Effector memory CD8-positive, alpha-beta T cell (primary cell): ENCODE data around the gene SELENOH.

Source experiments
- ATAC-seq: fragments of 150-1000 bp; cut with Tn5 transposase; replicated peaks from 2 replicates; pipeline ENCODE4 v1.10.0; 2021; ENCODE audit warnings: mild to moderate bottlenecking, moderate library complexity
- DNase-seq, 3 experiments: peaks; one replicate each; pipeline ENCODE4 v3.0.0; 2021
- H3K27ac Mint-ChIP-seq, 2 donors: one replicate each; pipeline ENCODE4 v1.8.0; 2022; ENCODE audit warnings: mild to moderate bottlenecking in 2 of 2, mixed read lengths in 2 of 2, moderate library complexity in 2 of 2
- H3K27me3 Mint-ChIP-seq, 2 donors: one replicate each; pipeline ENCODE4 v1.8.0; 2022; ENCODE audit warnings: mixed read lengths in 2 of 2
- H3K36me3 Mint-ChIP-seq: one replicate; pipeline ENCODE4 v1.8.0; 2022; ENCODE audit warnings: mild to moderate bottlenecking, moderate library complexity, mixed read lengths; ENCODE audit not compliant: insufficient read depth
- H3K4me1 Mint-ChIP-seq, 2 donors: one replicate each; pipeline ENCODE4 v1.8.0; 2022; ENCODE audit warnings: low read depth in 2 of 2, mixed read lengths in 2 of 2
- H3K4me3 Mint-ChIP-seq, 2 donors: one replicate each; pipeline ENCODE4 v1.8.0; 2022; ENCODE audit warnings: mild to moderate bottlenecking in 2 of 2, mixed read lengths in 2 of 2, moderate library complexity in 2 of 2
- H3K9me3 Mint-ChIP-seq, 2 donors: one replicate each; pipeline ENCODE4 v1.8.0; 2022; ENCODE audit warnings: mixed read lengths in 2 of 2

The SELENOH gene

GRCh38 chr11:57761301-57762234 lies 20.3 kb downstream of the SELENOH start, which contains the start of gene CTNND1:
Gene CTNND1, plus strand, starts transcription at chr11:57761802. Its CDS starts 29,677 bp downstream, at chr11:57791479.
- Mint-ChIP-seq H3K27me3 (no peaks in the 10 kb centered on the region), H3K36me3 (no peaks in the 10 kb centered on the region), H3K4me1 (no peaks in the 10 kb centered on the region), H3K9me3 (no peaks in the 10 kb centered on the region), H3K27ac (no peak within 1 kb of the TSS), H3K4me3 (peak within 1 kb of the TSS in 1 of 2 donors; percentile 3)
- no peak for ATAC-seq
- no peak for DNase-seq

- Mint-ChIP-seq H3K4me1 (no peaks in the 10 kb centered on the region), H3K36me3 (no peaks in the 10 kb centered on the region), H3K27ac (no peak overlapping the region), H3K4me3 (no peak overlapping the region), H3K27me3 (no peaks in the 10 kb centered on the region), H3K9me3 (no peaks in the 10 kb centered on the region)
- DNase-seq (no peak), ATAC-seq (no peak)
These were observed 21.1 kb downstream of the SELENOH start for GRCh38 chr11:57762235-57762861.

- Mint-ChIP-seq H3K27me3 (no peaks in the 10 kb centered on the region), H3K36me3 (no peaks in the 10 kb centered on the region), H3K4me3 (no peak overlapping the region), H3K9me3 (no peaks in the 10 kb centered on the region), H3K27ac (no peak overlapping the region), H3K4me1 (no peaks in the 10 kb centered on the region)
- DNase-seq (no peak), ATAC-seq (no peak)
These were observed 22.3 kb downstream of the SELENOH start for GRCh38 chr11:57763568-57763967.

GRCh38 chr11:57764021-57764420 lies 22.7 kb downstream of the SELENOH start:
- Mint-ChIP-seq H3K4me3 (no peak overlapping the region), H3K36me3 (no peaks in the 10 kb centered on the region), H3K9me3 (no peaks in the 10 kb centered on the region), H3K27me3 (no peaks in the 10 kb centered on the region), H3K27ac (no peak overlapping the region), H3K4me1 (no peaks in the 10 kb centered on the region)
- no peak for ATAC-seq
- DNase-seq = no peak

- Mint-ChIP-seq H3K36me3 (no peaks in the 10 kb centered on the region), H3K27ac (no peak overlapping the region), H3K4me1 (no peaks in the 10 kb centered on the region), H3K9me3 (no peaks in the 10 kb centered on the region), H3K4me3 (no peak overlapping the region), H3K27me3 (no peaks in the 10 kb centered on the region)
- ATAC-seq (no peak), DNase-seq (no peak)
These were observed 23.3 kb downstream of the SELENOH start for GRCh38 chr11:57764566-57764965.

- ATAC-seq = no peak
- H3K27ac Mint-ChIP-seq = no peak overlapping the region
- no peaks in the 10 kb centered on the region for H3K9me3 Mint-ChIP-seq
These were observed 23.7 kb downstream of the SELENOH start for GRCh38 chr11:57764972-57765371.

GRCh38 chr11:57770793-57771192 lies 29.5 kb downstream of the SELENOH start:
- ATAC-seq (no peak), DNase-seq (no peak)
- Mint-ChIP-seq H3K27ac (no peak overlapping the region), H3K27me3 (no peaks in the 10 kb centered on the region), H3K4me1 (peaks cover 0 to 7% of the 10 kb centered on the region in 2 donors), H3K9me3 (no peaks in the 10 kb centered on the region), H3K36me3 (no peaks in the 10 kb centered on the region), H3K4me3 (no peak overlapping the region)

More at GRCh38 chr11:57764972-57765371, 23.7 kb downstream of the SELENOH start:
- no peaks in the 10 kb centered on the region for H3K4me1 Mint-ChIP-seq
- no peak overlapping the region for H3K4me3 Mint-ChIP-seq
- H3K36me3 Mint-ChIP-seq = no peaks in the 10 kb centered on the region
- no peak for DNase-seq
- H3K27me3 Mint-ChIP-seq = no peaks in the 10 kb centered on the region

- Mint-ChIP-seq H3K27ac (no peak overlapping the region), H3K9me3 (no peaks in the 10 kb centered on the region), H3K4me1 (peaks cover 0 to 7% of the 10 kb centered on the region in 2 donors), H3K4me3 (no peak overlapping the region), H3K36me3 (no peaks in the 10 kb centered on the region), H3K27me3 (no peaks in the 10 kb centered on the region)
- ATAC-seq = no peak
- no peak for DNase-seq
These were observed 30.1 kb downstream of the SELENOH start for GRCh38 chr11:57771365-57771764.

- ATAC-seq (no peak), DNase-seq (no peak)
- Mint-ChIP-seq H3K9me3 (no peaks in the 10 kb centered on the region), H3K27me3 (no peaks in the 10 kb centered on the region), H3K36me3 (no peaks in the 10 kb centered on the region), H3K4me3 (no peak overlapping the region), H3K4me1 (peaks cover 6 to 7% of the 10 kb centered on the region in 2 donors), H3K27ac (no peak overlapping the region)
These were observed 31.3 kb downstream of the SELENOH start for GRCh38 chr11:57772562-57772961.

- H3K9me3 Mint-ChIP-seq = no peaks in the 10 kb centered on the region
- no peak overlapping the region for H3K4me3 Mint-ChIP-seq
- no peak for ATAC-seq
- no peaks in the 10 kb centered on the region for H3K27me3 Mint-ChIP-seq
- peaks cover 6 to 7% of the 10 kb centered on the region in 2 donors for H3K4me1 Mint-ChIP-seq
- DNase-seq = no peak
- H3K36me3 Mint-ChIP-seq = no peaks in the 10 kb centered on the region
- H3K27ac Mint-ChIP-seq = no peak overlapping the region
These were observed 31.8 kb downstream of the SELENOH start for GRCh38 chr11:57773026-57773598.

GRCh38 chr11:57775491-57775890 lies 34.2 kb downstream of the SELENOH start:
- Mint-ChIP-seq H3K4me3 (no peak overlapping the region), H3K27ac (no peak overlapping the region), H3K4me1 (peaks cover 6 to 7% of the 10 kb centered on the region in 2 donors)

GRCh38 chr11:57776031-57776521 lies 34.8 kb downstream of the SELENOH start:
- no peak overlapping the region for H3K27ac Mint-ChIP-seq
- H3K9me3 Mint-ChIP-seq = no peaks in the 10 kb centered on the region
- H3K4me1 Mint-ChIP-seq = peaks cover 6 to 7% of the 10 kb centered on the region in 2 donors
- DNase-seq (no peak), ATAC-seq (no peak)
- no peaks in the 10 kb centered on the region for H3K27me3 Mint-ChIP-seq
- H3K4me3 Mint-ChIP-seq = no peak overlapping the region
- H3K36me3 Mint-ChIP-seq = no peaks in the 10 kb centered on the region

More at GRCh38 chr11:57775491-57775890, 34.2 kb downstream of the SELENOH start:
- H3K27me3 Mint-ChIP-seq = no peaks in the 10 kb centered on the region
- H3K36me3 Mint-ChIP-seq = no peaks in the 10 kb centered on the region
- DNase-seq = no peak
- H3K9me3 Mint-ChIP-seq = no peaks in the 10 kb centered on the region
- ATAC-seq = no peak

- DNase-seq = no peak
- no peaks in the 10 kb centered on the region for H3K9me3 Mint-ChIP-seq
- peaks cover 6 to 7% of the 10 kb centered on the region in 2 donors for H3K4me1 Mint-ChIP-seq
- H3K36me3 Mint-ChIP-seq = no peaks in the 10 kb centered on the region
- no peaks in the 10 kb centered on the region for H3K27me3 Mint-ChIP-seq
- H3K27ac Mint-ChIP-seq = peak overlapping the region in 1 of 2 donors; percentile 44
- H3K4me3 Mint-ChIP-seq = no peak overlapping the region
- ATAC-seq = no peak
These were observed 35.4 kb downstream of the SELENOH start for GRCh38 chr11:57776577-57777210.
